Stromal cell of bone marrow (primary cell): ENCODE results near the gene MRM1.

Source experiments
- DNase-seq: peaks from one replicate; pipeline ENCODE4 v3.0.0-alpha.2; 2012; ENCODE audit warnings: low read depth

MRM1 gene, protein sequence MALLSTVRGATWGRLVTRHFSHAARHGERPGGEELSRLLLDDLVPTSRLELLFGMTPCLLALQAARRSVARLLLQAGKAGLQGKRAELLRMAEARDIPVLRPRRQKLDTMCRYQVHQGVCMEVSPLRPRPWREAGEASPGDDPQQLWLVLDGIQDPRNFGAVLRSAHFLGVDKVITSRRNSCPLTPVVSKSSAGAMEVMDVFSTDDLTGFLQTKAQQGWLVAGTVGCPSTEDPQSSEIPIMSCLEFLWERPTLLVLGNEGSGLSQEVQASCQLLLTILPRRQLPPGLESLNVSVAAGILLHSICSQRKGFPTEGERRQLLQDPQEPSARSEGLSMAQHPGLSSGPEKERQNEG

DNA sequence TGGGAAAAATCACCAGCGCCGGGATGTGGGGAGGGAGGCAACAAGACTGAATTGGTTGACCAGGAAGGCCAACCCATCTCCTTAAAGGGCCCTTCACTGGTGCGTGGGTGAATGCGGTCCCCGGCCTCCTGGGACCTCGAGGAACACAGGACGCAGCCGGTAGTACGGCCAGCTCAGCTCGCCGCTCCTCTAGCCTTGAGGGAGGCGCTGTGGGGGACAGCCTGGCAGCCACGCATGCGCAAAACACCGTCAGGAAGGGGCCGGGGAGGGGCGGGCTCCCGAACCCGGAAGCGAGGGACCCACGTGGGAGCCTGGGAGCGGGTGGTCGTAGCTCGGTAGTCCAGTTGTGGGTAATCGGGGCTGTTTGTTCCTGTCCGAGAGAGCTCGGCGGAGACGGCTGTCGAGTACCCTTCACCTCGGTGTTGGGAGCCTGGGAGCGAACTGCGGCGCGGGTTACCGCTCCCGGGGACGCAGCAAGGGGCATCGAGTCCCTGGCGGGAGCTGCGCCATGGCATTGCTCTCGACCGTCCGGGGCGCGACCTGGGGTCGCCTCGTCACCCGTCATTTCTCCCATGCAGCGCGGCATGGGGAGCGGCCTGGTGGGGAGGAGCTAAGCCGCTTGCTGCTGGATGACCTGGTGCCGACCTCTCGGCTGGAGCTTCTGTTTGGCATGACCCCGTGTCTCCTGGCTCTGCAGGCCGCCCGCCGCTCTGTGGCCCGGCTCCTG lies at the start of gene MRM1:
Gene MRM1, plus strand, starts transcription at position 281 of the 727 bp plus-strand sequence. Its CDS starts 228 bp downstream, at position 509.
- peak; percentile 74 for DNase-seq

GRCh38 chr17:36553459-36553858 lies 47.9 kb upstream of the MRM1 start:
- DNase-seq = no peak

DNA sequence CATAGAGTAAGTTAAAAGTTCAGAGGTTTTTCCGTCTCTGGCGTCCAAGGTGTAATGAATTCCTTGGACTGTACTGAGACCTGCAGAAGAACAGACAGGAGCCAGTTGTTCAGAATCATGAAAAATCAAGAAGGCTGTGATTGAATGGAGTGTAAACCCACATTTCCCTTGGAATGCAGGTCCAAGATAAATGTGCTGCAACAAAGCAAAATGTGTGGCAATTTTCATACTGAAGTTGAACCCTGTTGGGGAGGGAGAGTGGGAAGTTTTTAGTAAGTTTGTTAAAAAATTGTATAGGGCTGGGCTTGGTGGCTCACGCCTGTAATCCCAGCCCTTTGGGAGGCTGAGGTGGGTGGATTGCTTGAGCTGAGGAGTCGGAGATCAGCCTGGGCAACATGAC lies 35.3 kb upstream of the MRM1 start:
- DNase-seq = no peak

DNA sequence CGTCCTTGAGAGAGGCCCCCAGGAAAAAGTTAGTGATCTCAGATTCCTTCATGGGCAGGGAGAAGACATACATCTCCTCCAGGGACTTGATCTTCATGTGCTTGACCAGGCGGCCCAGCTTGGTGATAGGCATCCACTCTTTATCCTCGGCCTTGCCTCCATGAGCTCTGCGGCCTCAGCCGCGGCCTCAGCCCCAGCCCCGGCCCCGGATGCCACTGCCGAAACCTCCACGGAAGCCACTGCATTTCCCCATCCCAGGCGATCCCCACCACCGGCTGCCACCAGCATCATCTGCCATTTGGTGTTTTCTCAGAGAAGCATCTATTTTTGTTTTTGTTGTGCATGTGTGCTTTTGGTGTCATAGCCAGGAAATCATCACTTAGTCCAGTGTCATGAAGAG lies 26.4 kb upstream of the MRM1 start:
- no peak for DNase-seq

GRCh38 chr17:36576793-36577192 lies 24.6 kb upstream of the MRM1 start:
- DNase-seq = no peak

DNA sequence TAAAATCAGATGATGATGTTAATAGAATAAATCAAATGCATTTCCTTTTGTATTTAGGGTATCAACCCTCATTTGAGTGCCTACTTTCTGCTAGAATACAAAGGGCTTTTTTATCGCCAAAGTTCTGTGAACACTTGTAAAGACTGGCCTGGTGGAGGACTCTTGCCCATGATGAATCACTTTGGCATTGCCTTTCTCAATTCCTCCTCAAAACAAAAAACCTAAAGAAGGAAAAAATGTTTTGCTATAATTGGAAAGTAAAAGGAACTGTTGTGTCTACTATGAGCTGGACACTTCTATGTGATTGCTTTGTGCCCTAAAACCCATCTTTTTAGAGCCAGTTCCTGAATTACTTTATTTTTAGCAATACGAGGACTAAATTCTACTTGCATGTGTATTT lies 22.7 kb upstream of the MRM1 start:
- no peak for DNase-seq

- no peak for DNase-seq
These were observed 17.6 kb upstream of the MRM1 start for GRCh38 chr17:36583787-36584186.

- no peak for DNase-seq
These were observed 15.2 kb upstream of the MRM1 start for GRCh38 chr17:36586138-36586537.

DNA sequence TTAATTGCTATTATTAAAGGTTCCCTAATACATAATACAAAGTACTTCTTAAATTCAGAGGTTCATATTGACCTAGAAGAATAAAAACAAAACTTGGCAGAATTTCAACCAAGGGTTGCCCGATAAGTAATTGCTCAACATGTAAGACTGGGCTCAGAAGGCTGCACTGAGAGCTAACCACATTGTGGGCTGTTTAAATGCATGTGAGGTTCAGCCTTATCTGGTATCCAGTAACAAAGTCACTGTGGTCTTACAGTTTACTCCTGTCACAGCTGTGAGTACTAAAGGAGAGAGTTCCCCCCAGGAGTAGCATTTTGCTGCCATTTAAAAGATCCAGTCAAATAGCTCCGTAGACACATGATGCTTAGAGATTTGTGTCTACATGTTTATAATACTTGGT lies 11.3 kb upstream of the MRM1 start:
- DNase-seq = no peak

GRCh38 chr17:36591434-36592315 lies 9.7 kb upstream of the MRM1 start, which contains the start of gene DHRS11:
Gene DHRS11 (plus strand): TSS chr17:36591879. CDS start chr17:36592010, 131 bp downstream.
- peak; percentile 51 for DNase-seq

DNA sequence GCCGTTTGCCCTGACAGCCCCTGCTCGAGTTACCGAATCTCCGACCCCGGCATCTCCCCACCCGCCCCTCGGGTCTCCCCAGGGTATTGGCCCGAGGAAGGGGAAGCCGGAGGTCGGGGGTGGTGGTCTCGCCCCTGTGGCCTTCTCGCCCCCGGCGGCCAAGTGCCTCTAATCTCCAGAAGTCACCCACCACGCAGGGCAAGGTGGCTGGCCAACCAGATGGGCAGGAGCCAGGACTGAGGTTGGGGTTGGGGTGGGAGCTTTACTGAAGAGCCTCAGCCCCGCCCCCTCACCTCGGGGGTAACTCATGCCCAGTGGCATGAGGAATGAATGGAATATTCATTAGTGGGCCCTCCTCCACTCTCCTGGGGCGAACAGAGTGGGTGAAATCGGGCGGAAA lies 9.1 kb upstream of the MRM1 start:
- no peak for DNase-seq

- DNase-seq = no peak
These were observed 8.6 kb upstream of the MRM1 start for GRCh38 chr17:36592716-36593321.

DNA sequence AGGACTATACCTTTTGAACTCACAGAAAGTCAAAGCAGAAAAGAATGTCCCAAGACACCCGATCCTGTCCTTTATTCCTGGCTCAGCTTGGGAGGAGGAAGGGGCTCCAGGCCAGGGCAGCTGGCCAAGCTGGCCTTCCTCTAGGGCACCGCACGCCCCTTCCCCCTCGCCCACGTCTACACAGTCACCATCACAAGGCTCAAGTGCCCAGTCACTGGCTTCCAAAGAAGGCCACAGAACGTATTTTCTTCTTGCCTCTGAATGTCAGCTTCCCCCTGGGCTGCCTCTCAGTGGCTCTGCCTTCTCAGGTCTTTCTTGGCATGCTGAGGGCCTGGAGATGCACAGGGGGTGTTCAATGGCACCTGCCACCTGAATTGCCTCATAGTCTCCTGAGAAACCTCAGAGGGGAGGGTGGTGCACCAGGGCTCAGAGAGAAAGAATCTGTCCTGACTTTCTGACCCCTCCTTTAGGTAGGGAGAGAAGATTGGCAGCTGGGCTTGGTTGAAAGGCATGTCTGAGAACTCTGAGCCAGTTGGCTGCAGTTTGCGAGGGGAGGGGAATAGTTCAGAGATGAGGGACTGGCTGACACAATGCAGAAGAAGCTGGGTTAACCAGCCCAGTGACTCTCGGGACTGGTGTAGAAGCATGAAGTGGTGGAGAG lies 7.6 kb upstream of the MRM1 start:
- no peak for DNase-seq

DNA sequence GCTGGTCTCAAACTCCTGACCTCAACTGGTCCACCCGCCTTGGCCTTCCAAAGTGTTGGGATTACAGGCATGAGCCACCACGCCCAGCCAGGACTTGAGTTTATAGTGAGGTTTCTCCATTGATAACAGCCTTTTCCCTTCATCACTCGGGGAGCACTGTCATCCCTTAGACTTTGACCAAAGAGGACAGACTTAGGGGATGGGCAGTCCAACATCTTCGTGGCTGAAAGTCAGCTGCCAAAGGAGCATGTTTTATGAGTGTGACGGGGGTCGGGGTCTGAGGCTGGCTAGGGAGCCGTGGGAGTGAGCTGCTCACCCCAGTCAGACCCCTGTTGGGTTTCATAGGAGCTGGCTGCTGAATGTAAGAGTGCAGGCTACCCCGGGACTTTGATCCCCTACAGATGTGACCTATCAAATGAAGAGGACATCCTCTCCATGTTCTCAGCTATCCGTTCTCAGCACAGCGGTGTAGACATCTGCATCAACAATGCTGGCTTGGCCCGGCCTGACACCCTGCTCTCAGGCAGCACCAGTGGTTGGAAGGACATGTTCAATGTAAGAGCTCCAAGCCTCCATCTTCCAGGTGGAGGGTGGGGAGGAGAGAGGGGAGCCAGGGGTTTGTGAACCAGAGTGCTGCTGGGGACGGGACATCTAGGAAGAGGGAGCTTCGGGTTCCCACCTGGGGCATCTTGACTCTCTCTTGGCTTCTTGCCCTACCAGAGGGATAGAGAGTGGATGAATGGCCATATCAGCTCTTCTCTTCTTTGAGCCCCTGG lies 6.6 kb upstream of the MRM1 start:
- no peak for DNase-seq

- DNase-seq = no peak
These were observed 4.2 kb upstream of the MRM1 start for GRCh38 chr17:36597226-36597625.

GRCh38 chr17:36597866-36598777 lies 3.3 kb upstream of the MRM1 start:
- DNase-seq = no peak

DNA sequence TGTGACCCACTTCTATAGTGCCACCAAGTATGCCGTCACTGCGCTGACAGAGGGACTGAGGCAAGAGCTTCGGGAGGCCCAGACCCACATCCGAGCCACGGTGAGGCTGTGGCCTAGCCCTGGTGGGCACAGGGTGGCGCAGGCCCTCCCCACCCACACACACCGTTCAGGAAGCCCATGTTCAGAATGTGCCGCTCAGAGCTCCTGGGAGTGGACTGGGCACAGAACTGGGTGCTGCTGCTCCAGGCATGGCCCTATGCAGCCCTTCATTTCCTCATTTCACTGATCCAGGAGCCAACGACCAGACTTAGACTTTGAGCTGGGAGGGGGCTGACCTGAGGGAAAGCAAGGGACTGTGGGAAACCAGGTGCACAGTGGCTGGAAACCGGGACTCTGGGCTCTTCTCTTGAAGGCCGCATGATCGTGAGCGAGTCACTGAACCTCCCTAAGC lies 2.4 kb upstream of the MRM1 start:
- no peak for DNase-seq

- no peak for DNase-seq
These were observed 1.7 kb upstream of the MRM1 start for GRCh38 chr17:36599546-36600250.

GRCh38 chr17:36600465-36600864 lies 918 bp upstream of the MRM1 start:
- no peak for DNase-seq
